HUDEP-2 (cell line): ENCODE results near the gene GPC6.
A peak's percentile ranks its signal among the peaks of the same experiment; 100 is the strongest.

Experiments
- DNase-seq, 76 experiments: peaks; one replicate each; lab custom pipeline; 2025; ENCODE audit not compliant: unreplicated experiment in 76 of 76; lab: John Stamatoyannopoulos, UW

Gene GPC6

DNA sequence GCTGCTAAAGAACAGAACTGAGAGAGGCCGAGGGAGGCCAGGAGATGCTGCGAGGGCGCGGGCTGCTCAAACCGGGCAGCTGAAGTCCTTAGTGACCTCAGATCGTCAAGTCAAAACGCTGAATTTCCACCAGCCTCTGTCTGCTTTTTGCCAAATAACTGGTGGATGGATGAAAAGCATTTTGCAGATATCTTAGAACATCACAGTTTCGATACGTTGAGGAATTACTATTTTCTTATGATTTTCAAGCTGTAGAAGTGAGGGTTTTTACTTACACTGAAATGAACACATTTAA lies 2.0 kb downstream of the GPC6 start:
- DNase-seq = no peak

DNA sequence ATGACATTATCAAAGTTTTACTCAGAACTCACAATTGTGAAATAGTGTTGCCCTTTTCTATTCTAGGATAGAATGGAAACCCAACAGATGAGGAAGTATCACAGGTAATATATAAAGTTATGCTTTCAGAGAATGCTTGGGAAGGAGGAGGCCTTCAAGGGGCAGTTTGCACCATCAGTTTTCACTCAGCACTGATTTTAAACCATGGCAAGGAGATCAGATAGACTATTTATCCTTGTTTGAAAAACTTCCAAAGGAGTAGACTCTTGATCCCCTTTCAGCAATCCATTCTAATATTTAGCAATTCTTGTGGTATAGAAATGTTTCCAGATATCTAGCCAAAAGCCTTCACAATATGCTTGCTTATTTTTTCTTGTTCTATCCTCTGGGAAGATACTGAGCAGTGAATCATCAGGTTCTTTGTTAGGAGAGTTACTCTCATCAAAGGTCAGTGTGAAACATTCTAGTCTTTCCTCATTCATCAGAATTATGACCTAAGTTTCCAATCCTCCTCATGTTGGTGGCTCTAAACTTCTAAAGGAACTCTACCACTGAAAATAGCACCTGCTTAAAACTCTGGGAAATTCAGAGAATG lies 3.8 kb downstream of the GPC6 start:
- no peak for DNase-seq

GRCh38 chr13:93231867-93232266 lies 5.3 kb downstream of the GPC6 start:
- DNase-seq = no peak

DNA sequence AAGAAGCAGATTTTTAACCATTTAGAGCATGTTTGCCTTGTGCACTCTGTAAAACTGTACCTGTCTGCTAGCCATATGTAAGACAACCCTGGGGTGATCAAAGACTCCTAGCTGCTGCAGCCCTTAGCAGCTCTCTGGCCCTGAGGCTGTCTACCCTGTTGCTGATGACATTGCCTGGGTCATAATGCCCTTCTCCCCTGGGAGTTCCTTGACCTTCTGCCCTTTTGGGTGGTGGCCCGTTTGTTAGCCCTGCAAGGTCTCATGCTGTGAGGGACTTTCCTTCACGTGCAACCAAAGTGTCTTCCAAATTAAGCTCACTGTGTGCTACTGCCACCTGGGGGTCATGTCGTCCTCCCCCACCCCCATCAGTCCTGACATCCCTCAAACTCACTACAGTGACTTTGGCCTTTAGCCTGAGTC lies 7.4 kb downstream of the GPC6 start:
- no peak for DNase-seq

DNA sequence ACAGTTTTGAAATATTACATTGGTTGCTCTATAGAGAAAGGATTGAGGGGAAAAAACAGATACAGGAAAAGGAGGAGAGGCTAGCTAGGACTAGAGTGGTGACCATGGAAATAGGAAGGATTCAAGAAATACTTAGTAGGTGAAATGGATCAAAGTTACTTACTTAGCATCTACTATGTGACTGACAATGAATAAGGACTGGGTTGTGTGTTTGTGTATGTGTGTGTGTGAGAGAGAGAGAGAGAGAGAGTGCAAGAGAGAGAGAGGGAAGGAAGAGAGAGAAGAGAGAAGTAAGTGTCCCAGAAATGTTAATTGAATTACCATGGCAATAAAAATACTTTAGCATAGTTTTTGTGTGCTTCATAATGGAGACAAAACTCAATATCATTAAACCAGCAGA lies 7.9 kb downstream of the GPC6 start:
- DNase-seq = no peak

DNA sequence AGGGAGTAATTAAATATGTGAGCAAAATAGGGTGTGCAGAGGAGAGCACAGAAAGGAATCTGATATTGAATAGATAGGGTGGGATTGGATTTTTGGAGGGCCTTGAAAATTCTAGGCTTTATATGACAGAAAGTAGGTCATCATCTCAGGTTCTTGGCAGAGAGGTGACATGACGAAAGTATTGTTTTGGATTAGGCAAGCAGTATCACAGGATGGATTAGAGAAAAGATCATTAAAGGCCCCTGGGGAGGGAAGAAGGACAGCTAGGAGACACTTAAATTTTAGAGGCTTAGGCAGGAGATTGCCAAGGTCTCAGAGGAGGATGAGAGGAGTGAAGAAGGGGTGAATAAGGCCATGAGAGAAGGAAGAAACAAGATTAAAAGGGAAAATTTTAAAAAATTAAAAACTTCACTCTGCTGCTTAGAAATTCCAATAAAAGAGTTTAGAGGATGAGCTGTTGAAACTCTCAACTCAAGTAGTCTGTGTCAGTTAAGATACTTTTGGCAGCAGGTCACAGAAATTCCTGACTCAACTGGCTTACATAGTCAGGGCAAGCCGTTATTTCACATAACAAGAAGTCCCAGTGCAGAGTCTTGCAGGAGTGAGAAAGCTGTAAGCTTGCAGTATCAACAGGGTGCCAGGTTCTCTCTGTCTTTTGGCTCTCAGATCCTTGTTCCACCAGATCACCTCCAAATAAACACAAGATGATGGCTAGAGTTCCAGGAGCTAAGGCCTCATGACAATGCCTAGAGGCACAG lies 8.8 kb downstream of the GPC6 start:
- DNase-seq = no peak

DNA sequence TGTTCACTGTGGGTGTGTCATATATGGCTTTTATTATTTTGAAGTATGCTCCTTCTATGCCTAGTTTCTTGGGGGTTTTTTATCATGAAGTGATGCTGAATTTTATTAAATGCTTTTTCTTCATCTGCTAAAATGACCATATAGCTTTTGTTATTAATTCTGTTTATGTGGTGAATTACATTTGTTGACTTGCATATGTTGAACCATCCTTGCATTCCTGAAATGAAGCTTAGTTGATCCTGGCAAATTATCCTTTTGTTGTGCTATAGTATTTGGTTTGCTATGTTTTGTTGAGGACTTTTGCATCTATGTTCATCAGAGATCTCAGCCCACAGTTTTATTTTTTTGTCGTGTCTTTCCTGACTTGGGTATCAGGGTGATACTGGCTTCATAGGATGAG lies 12.1 kb downstream of the GPC6 start:
- no peak for DNase-seq

GRCh38 chr13:93243375-93244063 lies 16.9 kb downstream of the GPC6 start:
- no peak for DNase-seq

DNA sequence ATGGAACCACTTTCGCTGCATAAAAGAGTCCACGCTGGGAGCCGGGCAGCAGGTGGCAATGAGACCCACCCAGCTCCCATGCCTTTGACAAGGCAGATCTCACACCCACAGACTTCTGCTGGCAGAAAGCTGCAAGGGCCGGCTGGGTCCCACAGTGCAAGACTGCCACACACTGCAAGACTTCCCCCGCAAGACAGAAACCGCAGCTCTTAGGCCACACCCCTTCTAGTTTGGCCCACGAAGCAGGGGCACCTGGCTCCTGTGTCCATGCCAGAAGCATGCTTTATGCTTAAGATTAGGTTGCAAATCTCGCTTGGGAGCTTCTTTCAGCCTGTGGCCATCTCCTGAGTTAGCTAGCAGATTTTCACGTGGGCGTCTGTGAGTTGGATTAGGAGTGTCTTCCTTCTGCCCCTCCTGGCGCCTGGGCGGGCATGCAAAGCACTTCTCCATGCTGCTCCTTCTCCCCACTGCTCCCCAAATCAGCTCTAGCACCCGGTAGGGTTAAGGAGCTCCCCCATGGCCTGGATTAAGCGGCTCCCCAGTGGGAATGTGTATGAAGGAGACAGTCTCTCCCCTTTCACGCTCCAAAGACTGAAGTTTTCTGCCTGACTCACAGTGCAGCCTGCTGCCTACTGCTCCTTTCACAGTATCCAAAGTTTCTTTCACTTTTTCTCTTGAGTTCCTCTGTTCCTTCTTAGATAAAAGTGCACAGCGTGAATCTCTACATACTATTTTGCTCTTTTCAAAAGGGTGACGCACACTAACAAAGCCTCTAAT lies 17.7 kb downstream of the GPC6 start:
- DNase-seq = no peak

GRCh38 chr13:93244918-93245280 lies 18.3 kb downstream of the GPC6 start:
- DNase-seq = no peak

DNA sequence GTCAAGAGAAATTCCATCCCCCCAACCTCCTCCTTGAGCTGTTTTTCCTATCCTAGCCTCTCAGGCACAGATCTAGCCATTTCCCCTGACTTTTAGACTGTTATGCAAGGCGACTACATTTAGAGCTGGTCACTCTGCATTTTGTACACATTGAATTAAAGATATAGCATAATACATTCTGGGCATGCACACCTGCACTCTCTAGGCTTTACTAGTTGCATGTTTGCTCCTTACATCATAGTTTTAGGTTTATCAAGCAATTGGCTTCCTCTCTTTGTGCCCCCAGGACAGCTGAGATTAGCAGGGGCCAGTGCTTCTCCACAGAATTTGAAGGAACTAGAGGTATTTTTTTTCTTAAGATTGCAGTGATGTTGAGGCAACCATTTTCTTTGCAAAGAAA lies 19.5 kb downstream of the GPC6 start:
- DNase-seq = no peak

DNA sequence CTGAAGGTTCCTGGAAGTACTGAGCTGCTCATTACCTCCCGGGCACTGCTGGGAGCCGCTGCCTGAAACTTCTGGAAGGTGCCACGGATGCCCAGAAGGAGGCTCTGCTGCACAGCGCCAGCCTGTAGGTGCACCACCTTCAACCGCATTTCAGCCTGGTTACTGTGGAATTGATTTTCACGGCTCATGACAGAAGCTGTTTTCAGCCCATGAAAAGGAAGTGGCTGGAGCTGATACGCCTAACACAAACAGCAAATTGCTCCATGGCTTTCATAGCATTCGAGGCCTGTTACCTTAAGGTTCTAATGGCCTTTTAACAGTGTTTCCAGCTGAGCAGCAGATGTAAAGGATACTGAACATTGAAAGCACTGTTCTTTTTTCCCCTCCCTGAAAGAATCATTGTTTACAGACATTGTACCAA lies 22.0 kb downstream of the GPC6 start:
- DNase-seq = peak in 1 of 76 experiments; percentile 1

DNA sequence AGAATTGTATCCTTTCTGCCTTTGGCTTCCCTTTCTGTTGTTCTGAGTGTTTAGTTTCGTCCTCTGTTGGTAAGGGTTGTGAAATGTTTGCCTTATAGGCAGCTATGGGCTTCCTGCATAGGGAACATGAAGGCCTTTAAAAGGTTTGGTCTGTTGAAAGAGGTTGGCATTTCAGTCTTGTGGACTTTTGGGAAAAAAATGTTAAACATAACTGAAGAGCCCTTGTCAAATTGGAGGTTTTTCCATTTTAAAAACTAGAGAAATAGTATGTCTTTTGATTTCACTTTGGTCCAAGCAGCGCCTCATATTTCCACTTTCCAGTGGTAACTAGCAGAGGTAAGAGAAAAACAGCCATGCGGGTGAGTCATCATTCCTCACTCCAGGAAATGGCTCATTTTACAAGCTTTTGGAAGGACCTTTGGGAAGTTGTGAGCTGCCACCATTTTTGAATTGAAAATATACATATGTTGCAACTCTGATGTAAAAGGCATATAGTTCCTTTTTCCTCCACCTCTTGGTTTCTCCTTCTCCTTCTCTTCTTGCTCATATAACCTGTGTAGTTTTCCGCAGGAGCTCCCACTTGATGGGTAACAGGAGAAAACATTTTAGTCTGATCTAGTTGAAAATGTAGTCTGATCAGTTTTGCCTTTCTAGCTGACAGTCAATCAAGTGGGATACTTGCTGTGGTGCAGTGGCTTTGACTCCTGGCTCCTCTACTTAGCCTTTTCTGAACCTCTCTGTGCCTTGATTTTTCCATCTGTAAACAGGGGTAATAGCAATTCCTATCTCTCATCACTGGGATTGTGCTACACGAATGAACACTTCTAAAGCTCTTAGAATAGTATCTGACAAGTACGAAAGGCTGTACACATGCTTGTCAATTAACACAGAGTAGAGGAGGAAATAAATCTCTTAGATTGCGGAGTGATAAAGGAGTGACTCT lies 23.0 kb downstream of the GPC6 start:
- DNase-seq = no peak

GRCh38 chr13:93254775-93255174 lies 28.2 kb downstream of the GPC6 start:
- DNase-seq = no peak

GRCh38 chr13:93256998-93257397 lies 30.4 kb downstream of the GPC6 start:
- no peak for DNase-seq

GRCh38 chr13:93259527-93260080 lies 33.0 kb downstream of the GPC6 start:
- no peak for DNase-seq

DNA sequence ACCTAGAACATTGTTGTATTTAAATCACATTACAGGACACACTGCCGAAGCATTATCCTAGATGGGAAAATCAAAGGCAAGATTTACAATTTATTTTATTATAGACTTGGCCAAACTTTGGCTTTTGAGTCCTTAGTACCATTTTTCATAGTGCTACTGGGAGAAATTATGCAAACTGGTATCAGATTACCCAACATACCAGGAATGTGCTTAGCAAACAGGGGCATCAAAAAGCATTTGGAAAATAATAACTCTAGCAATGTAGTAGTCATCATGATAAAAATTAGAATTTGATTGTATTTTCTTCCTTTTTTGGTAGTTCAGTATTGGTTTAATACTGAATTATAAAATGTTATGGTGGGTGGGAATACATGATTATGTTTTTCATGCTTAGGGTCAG lies 34.0 kb downstream of the GPC6 start:
- DNase-seq = no peak

GRCh38 chr13:93262729-93263345 lies 36.2 kb downstream of the GPC6 start:
- no peak for DNase-seq

DNA sequence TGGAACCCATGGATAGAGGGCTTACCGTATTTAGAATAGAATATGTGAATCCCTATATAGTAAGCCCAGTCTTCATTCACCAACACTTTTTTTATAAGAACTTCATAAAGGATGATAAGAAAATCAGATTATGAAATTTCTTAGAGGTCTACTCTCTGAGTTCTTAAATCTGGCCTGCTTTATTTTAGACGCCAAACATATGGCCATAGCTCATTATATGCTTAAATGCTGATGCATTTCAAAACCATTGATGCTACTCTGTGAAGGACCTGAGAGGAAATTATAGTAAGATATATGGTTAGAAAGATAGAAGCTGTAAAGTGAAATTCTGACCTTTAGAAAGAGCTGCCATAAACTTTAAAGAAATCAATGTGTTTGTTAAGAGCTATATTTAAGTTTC lies 38.3 kb downstream of the GPC6 start:
- DNase-seq = no peak

DNA sequence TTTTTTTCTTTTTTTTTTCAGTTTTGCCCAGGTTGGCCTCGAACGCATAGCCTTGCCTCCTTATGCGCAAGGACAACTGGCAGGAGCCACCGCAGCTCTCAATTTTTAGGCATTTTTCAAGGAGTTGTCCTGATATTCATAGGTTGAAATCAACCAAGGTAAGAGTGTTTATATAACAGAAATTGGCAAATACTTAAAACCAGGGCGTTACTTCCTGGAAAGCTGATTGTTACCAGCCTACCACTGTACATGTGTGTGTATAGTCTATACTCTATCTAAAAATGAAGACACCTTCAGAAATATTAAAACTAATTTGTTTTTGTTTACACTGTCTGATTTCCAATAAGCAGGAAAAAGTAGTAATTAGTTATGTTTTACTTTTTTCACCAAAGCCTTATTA lies 39.2 kb downstream of the GPC6 start:
- DNase-seq = no peak
